ENCODE measurements around the gene GCN1. TPM values are rescaled to one million over a fixed set of nuclear protein-coding genes. Genes with fewer than 3 reads are reported as not detected.
"Not testable (repeated sequence)": the region's sequence is repeated elsewhere in the genome, so short reads cannot be mapped to it uniquely, and the experiment has no call there.

Gene GCN1
- total RNA-seq, 1 donor from 2014 or later: 36.0 TPM

GRCh38 chr12:120196363-120196762 lies 1.8 kb upstream of the GCN1 start:
- DNase-seq: no peak
- Histone ChIP-seq H3K27ac (replicated peaks) (no peak overlapping the region), H3K4me1 (peaks cover 77% of the 10 kb centered on the region), H3K36me3 (peaks cover 50% of the 10 kb centered on the region), H3K9me3 (replicated peaks) (no peaks in the 10 kb centered on the region), H3K4me3 (no peak overlapping the region), H3K27me3 (ENCODE audit: low read depth) (no peaks in the 10 kb centered on the region)
- intact Hi-C loops (cut with micrococcal nuclease): no loop called here
- no peak for TF ChIP-seq CTCF (IDR thresholded peaks at IDR 0.05; ENCODE audit: borderline replicate concordance)

GRCh38 chr12:120194226-120194533 lies 335 bp downstream of the GCN1 start:
- no peak for TF ChIP-seq CTCF (IDR thresholded peaks at IDR 0.05; ENCODE audit: borderline replicate concordance)
- Histone ChIP-seq H3K27me3 (ENCODE audit: low read depth) (no peaks in the 10 kb centered on the region), H3K4me3 (peak overlapping the region; percentile 96), H3K27ac (replicated peaks) (peak overlapping the region; percentile 94), H3K36me3 (peaks cover 61% of the 10 kb centered on the region), H3K9me3 (replicated peaks) (no peaks in the 10 kb centered on the region), H3K4me1 (peaks cover 61% of the 10 kb centered on the region)
- intact Hi-C loops (cut with micrococcal nuclease): no loop called here
- DNase-seq: no peak

- peaks cover 52% of the 10 kb centered on the region for H3K4me1 ChIP-seq
- intact Hi-C loops (cut with micrococcal nuclease); H3K27ac ChIP-seq (replicated peaks); H3K9me3 ChIP-seq (replicated peaks); H3K27me3 ChIP-seq (ENCODE audit: low read depth); DNase-seq: not testable (repeated sequence)
- peaks cover 61% of the 10 kb centered on the region for H3K36me3 ChIP-seq
- peak overlapping the region; percentile 96 for H3K4me3 ChIP-seq
Measured at GRCh38 chr12:120193286-120193685, 1.2 kb downstream of the GCN1 start.

- H3K9me3 ChIP-seq (replicated peaks): no peaks in the 10 kb centered on the region
- H3K4me3 ChIP-seq: no peak overlapping the region
- no peaks in the 10 kb centered on the region for H3K27me3 ChIP-seq (ENCODE audit: low read depth)
- intact Hi-C loops (cut with micrococcal nuclease): no loop called here
- no peak for TF ChIP-seq CTCF (IDR thresholded peaks at IDR 0.05; ENCODE audit: borderline replicate concordance)
- DNase-seq: no peak
- H3K36me3 ChIP-seq: peaks cover 61% of the 10 kb centered on the region
- no peak overlapping the region for H3K27ac ChIP-seq (replicated peaks)
- H3K4me1 ChIP-seq: peaks cover 43% of the 10 kb centered on the region
Measured at GRCh38 chr12:120190985-120191480, 3.5 kb downstream of the GCN1 start.

GRCh38 chr12:120190386-120190785 lies 4.1 kb downstream of the GCN1 start:
- no peak overlapping the region for H3K27ac ChIP-seq (replicated peaks)
- H3K27me3 ChIP-seq (ENCODE audit: low read depth): no peaks in the 10 kb centered on the region
- no peak for TF ChIP-seq CTCF (IDR thresholded peaks at IDR 0.05; ENCODE audit: borderline replicate concordance)
- no peak overlapping the region for H3K4me3 ChIP-seq
- H3K36me3 ChIP-seq: peaks cover 64% of the 10 kb centered on the region
- intact Hi-C loops (cut with micrococcal nuclease): no loop called here
- DNase-seq: no peak
- H3K4me1 ChIP-seq: peaks cover 37% of the 10 kb centered on the region
- no peaks in the 10 kb centered on the region for H3K9me3 ChIP-seq (replicated peaks)

GRCh38 chr12:120186654-120187053 lies 7.9 kb downstream of the GCN1 start:
- Histone ChIP-seq H3K4me3 (no peak overlapping the region), H3K27ac (replicated peaks) (no peak overlapping the region), H3K9me3 (replicated peaks) (no peaks in the 10 kb centered on the region), H3K27me3 (ENCODE audit: low read depth) (no peaks in the 10 kb centered on the region), H3K4me1 (peaks cover 31% of the 10 kb centered on the region), H3K36me3 (peaks cover 95% of the 10 kb centered on the region)
- intact Hi-C loops (cut with micrococcal nuclease): no loop called here
- TF ChIP-seq CTCF (IDR thresholded peaks at IDR 0.05; ENCODE audit: borderline replicate concordance): no peak
- no peak for DNase-seq
